Ovary (tissue), 3 donors: ENCODE data around the gene SOS2.

Experiments used
- EP300 ChIP-seq: sonication (generic); formaldehyde crosslinking; IDR thresholded peaks from one replicate; pipeline ENCODE4 v1.6.1; 2017; ENCODE audit warnings: antibody characterized with exemption
- POLR2A ChIP-seq: fragments of 450-650 bp; IDR thresholded peaks from one replicate; pipeline ENCODE4 v1.6.1; 2017; ENCODE audit warnings: antibody characterized with exemption, mild to moderate bottlenecking, moderate library complexity
- TF ChIP-seq, protein P1 (sequence below), 3 donors: fragments of 450-650 bp in 2 of 3; fragments of 200-600 bp in 1 of 3; IDR thresholded peaks; one replicate each; pipeline versions ENCODE4 v1.5.1 to v1.8.0; 2016 to 2022; ENCODE audit warnings: antibody characterized with exemption in 3 of 3, mild to moderate bottlenecking in 1 of 3
- donor health status: DM: no; HTN: no; CAD: no.

GRCh38 chr14:50088117-50088515, 143.3 kb downstream of the SOS2 start:
- TF ChIP-seq, protein P1, sequence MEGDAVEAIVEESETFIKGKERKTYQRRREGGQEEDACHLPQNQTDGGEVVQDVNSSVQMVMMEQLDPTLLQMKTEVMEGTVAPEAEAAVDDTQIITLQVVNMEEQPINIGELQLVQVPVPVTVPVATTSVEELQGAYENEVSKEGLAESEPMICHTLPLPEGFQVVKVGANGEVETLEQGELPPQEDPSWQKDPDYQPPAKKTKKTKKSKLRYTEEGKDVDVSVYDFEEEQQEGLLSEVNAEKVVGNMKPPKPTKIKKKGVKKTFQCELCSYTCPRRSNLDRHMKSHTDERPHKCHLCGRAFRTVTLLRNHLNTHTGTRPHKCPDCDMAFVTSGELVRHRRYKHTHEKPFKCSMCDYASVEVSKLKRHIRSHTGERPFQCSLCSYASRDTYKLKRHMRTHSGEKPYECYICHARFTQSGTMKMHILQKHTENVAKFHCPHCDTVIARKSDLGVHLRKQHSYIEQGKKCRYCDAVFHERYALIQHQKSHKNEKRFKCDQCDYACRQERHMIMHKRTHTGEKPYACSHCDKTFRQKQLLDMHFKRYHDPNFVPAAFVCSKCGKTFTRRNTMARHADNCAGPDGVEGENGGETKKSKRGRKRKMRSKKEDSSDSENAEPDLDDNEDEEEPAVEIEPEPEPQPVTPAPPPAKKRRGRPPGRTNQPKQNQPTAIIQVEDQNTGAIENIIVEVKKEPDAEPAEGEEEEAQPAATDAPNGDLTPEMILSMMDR (IDR thresholded peaks at IDR 0.05), result no peak
- TF ChIP-seq POLR2A (no peak), EP300 (no peak)
